HG03558 (cell line): ENCODE results near the gene NFIA.

Experiments used
- ATAC-seq: cut with Tn5 transposase; IDR thresholded peaks from one replicate; pipeline ENCODE4 v1.9.1; 2021; ENCODE audit warnings: moderate number of reproducible peaks; ENCODE audit not compliant: unreplicated experiment; ENCODE audit errors: extremely low read depth

Gene NFIA

GRCh38 chr1:61341426-61341825, 259.1 kb downstream of the NFIA start:
- ATAC-seq, result no peak

- ATAC-seq, result no peak
Observed at GRCh38 chr1:61343734-61344420, 261.5 kb downstream of the NFIA start.

DNA sequence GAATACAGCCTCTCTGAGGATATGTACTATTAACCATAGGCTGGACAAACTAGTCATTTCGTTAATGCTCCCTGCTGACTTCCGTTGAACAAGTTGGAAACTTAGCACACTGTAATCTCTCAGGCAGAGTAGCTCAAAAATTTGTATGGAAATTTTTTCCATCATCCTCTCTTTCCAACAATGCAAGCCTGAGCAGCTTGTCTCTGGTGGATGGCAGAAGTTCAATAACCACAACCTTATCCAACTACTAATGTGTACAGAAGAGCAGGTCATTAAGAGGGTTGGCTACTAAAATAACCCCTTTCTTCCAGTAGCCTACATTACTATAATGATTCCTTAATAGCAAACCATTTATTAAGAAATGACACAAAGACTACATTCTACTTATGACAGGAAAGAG, 262.3 kb downstream of the NFIA start:
- no peak for ATAC-seq

- ATAC-seq, result no peak
Observed at GRCh38 chr1:61348025-61348665, 265.8 kb downstream of the NFIA start.

GRCh38 chr1:61352845-61353435, 270.6 kb downstream of the NFIA start:
- no peak for ATAC-seq

DNA sequence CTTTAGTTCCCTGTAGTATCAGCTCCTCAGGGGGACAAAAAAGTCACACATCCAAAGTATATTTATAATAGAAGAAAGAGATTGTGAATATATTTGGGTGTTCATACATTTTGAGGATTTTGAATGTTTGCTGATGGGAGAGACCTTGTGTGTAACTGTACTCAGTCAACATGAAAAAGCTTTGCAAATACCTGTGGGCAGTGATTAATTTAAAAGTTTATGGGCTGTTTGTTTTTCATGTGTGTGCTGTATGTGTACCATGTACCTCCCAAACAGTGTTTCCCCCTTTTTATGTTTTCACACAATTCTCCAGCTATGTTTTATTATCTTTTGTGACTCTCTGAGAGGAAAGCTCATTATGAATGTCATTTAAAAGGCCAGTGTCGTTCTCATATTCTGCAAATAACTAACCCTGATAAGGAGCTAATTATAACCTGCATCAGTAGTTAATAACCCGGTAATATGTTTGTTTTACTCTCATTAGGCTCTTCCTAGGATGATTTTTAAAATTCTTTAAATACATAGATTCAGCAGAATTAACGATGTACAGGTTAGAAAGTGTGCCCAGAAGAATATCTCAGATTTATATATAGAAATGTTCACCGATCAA, 271.5 kb downstream of the NFIA start:
- no peak for ATAC-seq

DNA sequence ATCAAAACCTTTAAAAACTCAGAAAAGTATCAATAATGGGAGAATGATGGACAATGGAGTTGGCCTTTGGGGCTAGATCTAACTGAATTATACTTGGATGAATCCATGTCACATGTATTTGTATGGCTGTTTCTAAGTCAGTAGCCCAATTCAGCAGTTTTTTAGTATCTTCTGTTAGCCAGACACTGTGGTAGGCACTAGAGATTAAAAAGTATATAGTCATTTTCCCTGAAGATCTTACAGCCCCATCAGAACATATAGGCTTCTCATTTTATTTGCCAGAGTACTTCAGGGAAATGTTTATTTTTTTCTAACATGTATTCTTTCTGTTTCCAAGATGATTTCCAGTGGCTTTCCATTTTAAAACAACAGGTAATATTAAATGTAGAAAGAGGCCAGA, 273.7 kb downstream of the NFIA start:
- ATAC-seq, result no peak

DNA sequence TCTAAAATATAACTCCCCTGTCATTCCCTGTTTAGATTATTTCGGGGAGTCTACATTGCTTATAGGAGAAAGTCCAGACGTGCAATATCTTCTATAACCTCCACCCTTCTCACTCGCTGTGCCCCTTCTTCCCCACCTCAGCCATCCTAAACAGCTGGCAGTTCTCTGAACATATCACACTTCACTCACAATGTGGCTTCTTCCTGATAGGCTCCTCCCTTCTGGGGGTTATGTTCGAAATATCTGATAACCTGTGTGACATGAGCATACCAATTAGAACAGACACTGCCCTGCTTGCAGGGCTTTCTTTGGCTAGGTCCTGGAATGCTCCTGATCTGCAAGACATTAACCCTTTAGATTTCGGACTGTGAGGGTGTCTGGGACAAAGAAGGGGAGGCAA, 274.6 kb downstream of the NFIA start:
- no peak for ATAC-seq

- no peak for ATAC-seq
Observed at GRCh38 chr1:61357539-61357938, 275.2 kb downstream of the NFIA start.

DNA sequence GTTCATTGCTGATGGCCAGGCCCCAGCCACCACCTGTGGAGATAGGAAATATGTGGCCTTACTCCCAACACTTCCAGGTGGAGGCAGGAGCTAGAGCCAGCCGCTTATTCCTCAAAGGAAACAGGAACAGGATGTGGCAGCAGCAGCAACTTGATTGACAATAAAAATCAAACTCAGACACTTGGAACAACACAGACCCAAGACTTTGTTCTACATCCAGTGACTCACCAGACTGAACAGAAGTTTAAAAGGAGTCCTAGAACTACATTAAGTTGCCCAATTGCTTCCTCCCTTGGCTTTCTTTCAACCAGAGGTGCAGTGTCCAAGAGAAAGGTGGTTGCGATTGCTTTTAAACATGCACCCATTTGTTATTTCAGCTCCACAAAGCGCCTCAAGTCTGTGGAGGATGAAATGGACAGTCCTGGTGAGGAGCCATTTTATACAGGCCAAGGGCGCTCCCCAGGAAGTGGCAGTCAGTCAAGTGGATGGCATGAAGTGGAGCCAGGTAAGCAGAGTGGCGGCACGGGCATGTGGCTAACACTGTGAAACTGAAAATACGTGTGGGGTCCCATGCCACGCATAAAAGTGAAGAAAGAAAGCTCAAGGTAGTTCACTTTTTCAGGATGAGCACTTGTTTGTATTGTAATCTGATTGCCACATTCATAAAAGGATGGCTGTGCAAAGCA, 276.6 kb downstream of the NFIA start:
- ATAC-seq, result no peak

DNA sequence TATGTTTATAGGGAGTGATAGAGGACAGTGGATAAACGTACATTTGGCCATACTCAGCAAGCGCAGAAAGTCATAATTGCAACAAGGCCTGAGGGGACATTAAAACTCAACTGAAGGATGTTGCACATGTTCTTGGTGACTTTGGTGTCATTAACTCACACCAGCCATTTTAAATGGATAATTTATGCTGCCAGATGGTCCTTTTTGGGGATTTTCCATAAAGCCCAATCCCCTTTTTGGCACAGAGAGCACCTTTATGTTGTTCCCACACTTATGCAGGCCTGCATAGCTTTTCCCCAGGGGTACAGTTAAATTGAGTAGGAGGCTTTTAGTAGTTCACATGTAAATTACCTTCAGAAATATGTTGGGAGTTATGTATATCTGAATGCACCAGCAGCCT, 279.6 kb downstream of the NFIA start:
- ATAC-seq, result no peak

DNA sequence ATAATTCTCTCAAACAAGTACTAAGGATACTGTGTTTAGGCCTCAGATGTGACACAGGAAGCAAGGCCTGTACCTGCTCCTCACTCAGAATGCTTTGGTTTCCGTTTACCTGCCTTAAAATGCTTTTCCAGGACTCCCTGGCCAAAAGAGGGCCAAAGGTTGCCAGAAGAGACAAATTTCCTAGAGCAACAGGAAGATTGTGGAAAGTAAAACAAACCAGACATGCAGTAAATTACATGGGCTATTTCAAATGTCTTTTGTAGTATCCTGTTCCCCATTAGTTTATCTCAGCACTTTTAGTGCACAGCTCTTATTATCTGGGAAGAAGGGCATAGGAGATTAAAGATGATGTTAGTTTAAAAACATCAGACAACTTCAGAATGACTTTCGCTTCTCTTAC, 280.0 kb downstream of the NFIA start:
- no peak for ATAC-seq

DNA sequence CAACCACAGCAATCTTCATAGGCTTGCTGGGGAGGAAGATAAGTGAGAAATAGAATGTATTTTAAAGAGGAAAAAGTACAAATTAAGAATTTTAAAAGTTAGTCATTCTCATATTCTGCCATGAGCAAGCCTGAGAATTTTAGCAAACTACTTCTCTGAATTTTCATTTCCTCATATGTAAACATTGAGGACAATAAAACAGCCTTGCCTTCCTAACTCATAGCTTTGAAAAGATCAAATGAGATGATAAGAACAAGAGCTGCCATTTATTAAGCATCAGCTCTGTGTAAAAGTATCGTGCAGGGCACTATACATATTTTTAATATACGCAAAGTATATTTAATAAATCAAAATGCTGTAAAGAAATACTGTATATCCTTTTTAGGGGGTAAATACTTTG, 286.0 kb downstream of the NFIA start:
- ATAC-seq, result no peak

- no peak for ATAC-seq
Observed at GRCh38 chr1:61368876-61369275, 286.5 kb downstream of the NFIA start.

GRCh38 chr1:61370177-61370912, 288.0 kb downstream of the NFIA start:
- ATAC-seq, result no peak

GRCh38 chr1:61370913-61371279, 288.5 kb downstream of the NFIA start:
- no peak for ATAC-seq

DNA sequence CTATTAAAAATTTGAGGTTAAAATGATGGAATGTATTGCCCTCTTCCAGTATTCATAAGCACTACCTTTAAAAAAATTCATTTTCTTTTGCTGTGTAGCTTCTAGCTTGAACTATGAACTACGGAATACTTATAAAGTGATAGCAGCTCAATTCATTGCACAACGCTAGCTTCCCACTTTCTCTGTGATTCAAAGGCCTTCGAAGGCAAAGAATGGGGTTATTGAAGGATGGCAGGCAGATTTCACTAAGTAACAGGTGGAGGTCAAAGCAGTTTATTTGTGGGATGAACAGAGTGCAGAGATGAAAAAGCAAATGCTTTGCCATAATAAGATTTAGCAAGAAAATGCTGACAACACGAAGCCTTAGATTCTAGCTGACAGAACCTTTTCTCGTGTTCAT, 290.6 kb downstream of the NFIA start:
- ATAC-seq, result no peak

- no peak for ATAC-seq
Observed at GRCh38 chr1:61374156-61374555, 291.8 kb downstream of the NFIA start.

DNA sequence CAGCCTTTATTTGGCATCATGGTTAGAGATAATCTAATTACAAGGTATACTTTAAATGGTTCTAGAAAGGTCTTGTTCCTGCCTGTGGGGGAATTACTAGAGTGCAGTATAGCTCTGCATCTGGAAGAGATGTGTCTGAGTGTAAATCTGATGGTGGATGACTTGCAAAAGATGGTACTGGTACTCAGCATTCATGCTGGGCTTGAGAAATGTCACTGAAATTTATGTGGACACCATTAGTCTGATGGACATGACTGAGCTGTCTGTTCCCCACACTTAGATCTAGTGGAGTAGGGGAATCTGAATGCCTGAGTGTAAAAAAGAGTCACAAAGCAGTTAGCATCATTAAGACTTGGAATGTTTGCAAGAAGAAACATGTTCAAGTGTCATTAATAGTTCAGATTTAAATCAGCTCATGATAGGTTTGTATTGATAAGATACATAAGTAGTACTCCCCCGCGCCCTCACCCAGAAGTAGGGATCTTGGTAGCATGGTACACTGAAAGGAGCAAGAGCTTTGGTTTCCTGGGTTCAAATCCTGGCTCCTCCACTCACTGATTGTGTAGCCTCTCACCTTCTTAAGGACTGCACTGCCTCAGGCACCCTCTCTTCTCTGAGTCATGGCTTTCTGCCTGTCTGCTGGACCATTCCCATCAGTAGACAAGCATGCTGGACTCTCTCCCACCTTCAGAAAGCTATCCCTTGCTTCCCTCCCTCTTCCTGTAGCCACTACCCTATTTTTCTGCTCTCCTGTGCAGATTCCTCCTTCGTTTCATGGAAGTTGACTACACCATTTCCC, 292.9 kb downstream of the NFIA start:
- ATAC-seq, result no peak
